ENCODE measurements around the gene TXNDC5. TPM values are rescaled to one million over a fixed set of nuclear protein-coding genes. Genes with fewer than 3 reads are reported as not detected.

Gene TXNDC5
- total RNA-seq, 2 donors from 2014 or later = 18.0 to 42.5 TPM

DNA sequence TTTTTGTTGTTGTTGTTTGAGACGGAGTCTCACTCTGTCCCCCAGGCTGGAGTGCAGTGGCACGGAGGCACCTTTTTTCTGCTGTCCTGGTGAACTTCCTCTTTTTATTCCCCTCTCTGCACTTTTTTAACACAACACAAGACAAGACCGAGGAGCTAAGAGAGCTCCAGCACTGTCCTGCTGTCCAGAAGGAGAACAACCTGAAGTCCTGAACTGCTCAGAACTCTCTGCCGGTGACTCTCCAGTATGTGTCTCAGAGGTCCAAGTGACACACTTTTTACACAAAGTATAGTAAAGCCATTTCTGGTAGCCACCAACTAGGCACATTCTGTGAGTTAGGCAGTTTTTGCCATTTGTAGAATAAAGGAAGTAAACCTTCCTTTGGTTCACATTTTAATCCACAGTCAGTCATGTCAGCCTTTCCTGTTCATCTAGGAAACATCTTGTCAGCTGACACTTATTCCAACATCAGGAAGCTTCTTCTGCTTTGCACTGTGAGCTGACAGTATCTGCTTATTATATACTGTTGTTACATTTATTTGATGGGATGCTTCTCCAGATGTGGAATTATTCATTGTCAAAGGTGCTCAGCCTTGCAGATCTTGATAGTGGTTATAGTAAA is 28.1 kb upstream of the TXNDC5 start:
- Histone ChIP-seq H3K27me3 (ENCODE audit: control insufficient read depth, insufficient read depth, low read length, poor library complexity, severe bottlenecking) (peaks cover 8% of the 10 kb centered on the region), H3K36me3 (ENCODE audit: control insufficient read depth, insufficient read depth, low read length) (no peaks in the 10 kb centered on the region), H3K4me1 (ENCODE audit: control insufficient read depth, insufficient read depth, low read length) (no peaks in the 10 kb centered on the region), H3K27ac (ENCODE audit: low read depth, low read length) (no peak overlapping the region), H3K9me3 (ENCODE audit: control insufficient read depth, low read length) (no peaks in the 10 kb centered on the region), H3K4me3 (ENCODE audit: low read length) (no peak overlapping the region), H3K9ac (ENCODE audit: extremely low read depth, low read length, poor library complexity, severe bottlenecking) (no peak overlapping the region)
- Mint-ChIP-seq H3K4me3 (no peak overlapping the region), H3K27me3 (ENCODE audit: insufficient read depth) (peaks cover 11% of the 10 kb centered on the region), H3K4me1 (no peaks in the 10 kb centered on the region), H3K9me3 (no peaks in the 10 kb centered on the region), H3K36me3 (ENCODE audit: low read depth) (no peaks in the 10 kb centered on the region), H3K27ac (no peak overlapping the region)
- WGBS, 2 experiments (ENCODE audit: insufficient coverage in 1 of 2, insufficient read length in 1 of 2) = 82 to 92% methylated on average over 2 to 4 of the region's 4 CpGs
- no peak for DNase-seq
- TF ChIP-seq, protein P1, sequence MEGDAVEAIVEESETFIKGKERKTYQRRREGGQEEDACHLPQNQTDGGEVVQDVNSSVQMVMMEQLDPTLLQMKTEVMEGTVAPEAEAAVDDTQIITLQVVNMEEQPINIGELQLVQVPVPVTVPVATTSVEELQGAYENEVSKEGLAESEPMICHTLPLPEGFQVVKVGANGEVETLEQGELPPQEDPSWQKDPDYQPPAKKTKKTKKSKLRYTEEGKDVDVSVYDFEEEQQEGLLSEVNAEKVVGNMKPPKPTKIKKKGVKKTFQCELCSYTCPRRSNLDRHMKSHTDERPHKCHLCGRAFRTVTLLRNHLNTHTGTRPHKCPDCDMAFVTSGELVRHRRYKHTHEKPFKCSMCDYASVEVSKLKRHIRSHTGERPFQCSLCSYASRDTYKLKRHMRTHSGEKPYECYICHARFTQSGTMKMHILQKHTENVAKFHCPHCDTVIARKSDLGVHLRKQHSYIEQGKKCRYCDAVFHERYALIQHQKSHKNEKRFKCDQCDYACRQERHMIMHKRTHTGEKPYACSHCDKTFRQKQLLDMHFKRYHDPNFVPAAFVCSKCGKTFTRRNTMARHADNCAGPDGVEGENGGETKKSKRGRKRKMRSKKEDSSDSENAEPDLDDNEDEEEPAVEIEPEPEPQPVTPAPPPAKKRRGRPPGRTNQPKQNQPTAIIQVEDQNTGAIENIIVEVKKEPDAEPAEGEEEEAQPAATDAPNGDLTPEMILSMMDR (conservative IDR thresholded peaks at IDR 0.05) = no peak

DNA sequence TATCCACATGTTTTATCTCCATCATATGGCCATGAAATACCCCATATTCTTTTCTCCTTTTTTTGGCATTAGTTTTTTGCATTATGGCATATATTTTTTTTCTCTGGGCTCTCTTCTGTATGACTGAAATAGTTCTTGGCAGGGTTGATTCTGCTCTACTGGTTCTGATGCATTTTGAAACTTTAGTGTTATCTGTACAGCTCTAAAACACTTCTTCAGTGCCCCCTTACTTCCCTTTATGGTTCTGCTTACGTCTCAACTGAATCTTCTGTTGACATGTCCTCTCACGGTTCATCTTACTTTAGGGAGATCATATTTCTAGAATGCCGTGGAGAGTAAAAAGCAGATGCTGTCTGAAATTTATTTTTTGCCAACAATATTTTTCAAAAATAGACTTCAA is 23.2 kb upstream of the TXNDC5 start:
- Histone ChIP-seq H3K9me3 (ENCODE audit: control insufficient read depth, low read length) (no peaks in the 10 kb centered on the region), H3K36me3 (ENCODE audit: control insufficient read depth, insufficient read depth, low read length) (no peaks in the 10 kb centered on the region), H3K27me3 (ENCODE audit: control insufficient read depth, insufficient read depth, low read length, poor library complexity, severe bottlenecking) (peaks cover 13% of the 10 kb centered on the region), H3K4me1 (ENCODE audit: control insufficient read depth, insufficient read depth, low read length) (no peaks in the 10 kb centered on the region), H3K9ac (ENCODE audit: extremely low read depth, low read length, poor library complexity, severe bottlenecking) (no peak overlapping the region), H3K4me3 (ENCODE audit: low read length) (no peak overlapping the region), H3K27ac (ENCODE audit: low read depth, low read length) (no peak overlapping the region)
- Mint-ChIP-seq H3K4me1 (no peaks in the 10 kb centered on the region), H3K36me3 (ENCODE audit: low read depth) (no peaks in the 10 kb centered on the region), H3K4me3 (no peak overlapping the region), H3K27ac (no peak overlapping the region), H3K9me3 (no peaks in the 10 kb centered on the region), H3K27me3 (ENCODE audit: insufficient read depth) (peaks cover 29% of the 10 kb centered on the region)
- TF ChIP-seq, protein P1 (conservative IDR thresholded peaks at IDR 0.05) = no peak
- no peak for DNase-seq
- 94% methylated on average over 3 of the region's 3 CpGs; no CpG with 5 or more reads in 1 of the 2 experiments for WGBS, 2 experiments (ENCODE audit: insufficient coverage in 1 of 2, insufficient read length in 1 of 2)

DNA sequence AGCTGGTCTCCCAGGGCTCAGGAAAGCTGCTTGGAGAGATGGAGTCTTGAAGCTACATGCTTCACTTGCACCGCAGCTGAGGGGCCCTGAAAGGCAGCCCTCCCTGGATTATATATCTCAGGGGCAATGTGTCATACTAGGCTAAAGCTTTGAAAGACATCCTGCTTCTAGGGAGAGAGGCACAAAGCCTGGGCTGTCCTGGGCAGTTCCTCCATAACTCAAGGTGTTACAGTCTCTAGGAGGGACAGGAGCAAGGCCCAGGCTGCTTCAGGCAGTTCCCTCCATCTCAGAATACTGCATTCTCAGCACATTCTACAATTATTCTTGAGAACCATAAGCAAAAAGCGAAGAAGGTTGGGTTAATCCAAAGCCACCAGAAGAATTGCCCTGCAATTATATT is 22.0 kb upstream of the TXNDC5 start:
- Mint-ChIP-seq H3K9me3 (peaks cover 4% of the 10 kb centered on the region), H3K36me3 (ENCODE audit: low read depth) (no peaks in the 10 kb centered on the region), H3K27me3 (ENCODE audit: insufficient read depth) (peaks cover 33% of the 10 kb centered on the region), H3K4me3 (no peak overlapping the region), H3K4me1 (no peaks in the 10 kb centered on the region), H3K27ac (no peak overlapping the region)
- Histone ChIP-seq H3K27me3 (ENCODE audit: control insufficient read depth, insufficient read depth, low read length, poor library complexity, severe bottlenecking) (peaks cover 13% of the 10 kb centered on the region), H3K4me3 (ENCODE audit: low read length) (no peak overlapping the region), H3K9ac (ENCODE audit: extremely low read depth, low read length, poor library complexity, severe bottlenecking) (no peak overlapping the region), H3K27ac (ENCODE audit: low read depth, low read length) (no peak overlapping the region), H3K4me1 (ENCODE audit: control insufficient read depth, insufficient read depth, low read length) (no peaks in the 10 kb centered on the region), H3K36me3 (ENCODE audit: control insufficient read depth, insufficient read depth, low read length) (no peaks in the 10 kb centered on the region), H3K9me3 (ENCODE audit: control insufficient read depth, low read length) (no peaks in the 10 kb centered on the region)
- DNase-seq = no peak
- WGBS, 2 experiments (ENCODE audit: insufficient coverage in 1 of 2, insufficient read length in 1 of 2) = 81 to 100% methylated on average over 1 to 2 of the region's 2 CpGs
- TF ChIP-seq, protein P1 (conservative IDR thresholded peaks at IDR 0.05) = no peak
